BJ (cell line): ENCODE results near the gene PPP1R14C. TPM values are rescaled to one million over a fixed set of nuclear protein-coding genes. Genes with fewer than 3 reads are reported as not detected.

Experiments
- CTCF ChIA-PET: fragments of 350-600 bp; formaldehyde crosslinking; extraction: SDS; loops from one replicate; lab custom pipeline; 2021; ENCODE audit warnings: antibody characterized with exemption, inconsistent platforms; lab: Yijun Ruan, JAX
- POLR2A ChIA-PET: fragments of 300-600 bp; sonication (Branson Sonifier 250); formaldehyde crosslinking; extraction: SDS; loops from one replicate; lab custom pipeline; 2021; ENCODE audit warnings: antibody characterized with exemption; lab: Charles Lee
- DNase-seq: peaks from one replicate; pipeline ENCODE4 v3.0.0-alpha.2; 2011; ENCODE audit warnings: low read depth
- H3K27me3 ChIP-seq: 2 replicates; pipeline ENCODE4 v1.6.0; 2011; ENCODE audit warnings: low read length; ENCODE audit not compliant: control insufficient read depth, insufficient read depth
- H3K36me3 ChIP-seq: 2 replicates; pipeline ENCODE4 v1.5.1; 2011; ENCODE audit warnings: low read length; ENCODE audit not compliant: control insufficient read depth, insufficient read depth
- H3K4me3 ChIP-seq: 2 replicates; pipeline ENCODE4 v1.5.1; 2011; ENCODE audit warnings: low read depth, mild to moderate bottlenecking, control low read depth, low read length
- CTCF ChIP-seq: IDR thresholded peaks from 2 replicates; pipeline ENCODE4 v1.5.1; 2011; ENCODE audit warnings: low read depth, mild to moderate bottlenecking, control low read depth, inconsistent platforms, low read length, moderate library complexity; ENCODE audit not compliant: insufficient read depth
- polyA plus RNA-seq: library from polyadenylated mRNA; depleted of rRNA; stranded (reverse); fragments of >200 nt; gene quantifications from 2 replicates; pipeline ENCODE4 v1.2.3, GENCODE V29; 2011

The PPP1R14C gene
- polyA plus RNA-seq, 1 experiment = 0.05 TPM

GRCh38 chr6:150228072-150228733 is 85.4 kb downstream of the PPP1R14C start:
- Histone ChIP-seq H3K36me3 (no peaks in the 10 kb centered on the region), H3K27me3 (no peaks in the 10 kb centered on the region), H3K4me3 (no peak overlapping the region)
- CTCF ChIA-PET = no interaction called here
- TF ChIP-seq CTCF = no peak
- POLR2A ChIA-PET = no interaction called here
- DNase-seq = no peak

GRCh38 chr6:150229436-150230163 is 86.8 kb downstream of the PPP1R14C start:
- TF ChIP-seq CTCF = no peak
- ChIA-PET CTCF (interaction anchor here (0.9 kb wide), 1 partner anchor 10 kb away, joined by 3 read pairs; no protein-coding TSS in a partner anchor), POLR2A (no interaction called here)
- DNase-seq = no peak
- Histone ChIP-seq H3K36me3 (no peaks in the 10 kb centered on the region), H3K27me3 (no peaks in the 10 kb centered on the region), H3K4me3 (no peak overlapping the region)

GRCh38 chr6:150230164-150230561 is 87.3 kb downstream of the PPP1R14C start:
- Histone ChIP-seq H3K27me3 (no peaks in the 10 kb centered on the region), H3K36me3 (no peaks in the 10 kb centered on the region), H3K4me3 (no peak overlapping the region)
- TF ChIP-seq CTCF = no peak
- POLR2A ChIA-PET = interaction anchor here (0.6 kb wide), 1 partner anchor 18 kb away, joined by 4 read pairs; no protein-coding TSS in a partner anchor
- DNase-seq = no peak
- CTCF ChIA-PET = interaction anchor here (0.9 kb wide), 1 partner anchor 9 kb away, joined by 3 read pairs; no protein-coding TSS in a partner anchor

GRCh38 chr6:150230832-150231524 is 88.1 kb downstream of the PPP1R14C start:
- POLR2A ChIA-PET = interaction anchor here (0.6 kb wide), 1 partner anchor 19 kb away, joined by 4 read pairs; no protein-coding TSS in a partner anchor
- no peak for DNase-seq
- no peak overlapping the region for H3K4me3 ChIP-seq
- CTCF ChIA-PET = no interaction called here
- no peaks in the 10 kb centered on the region for H3K27me3 ChIP-seq
- no peak for TF ChIP-seq CTCF
- no peaks in the 10 kb centered on the region for H3K36me3 ChIP-seq

GRCh38 chr6:150231525-150231850 is 88.6 kb downstream of the PPP1R14C start:
- DNase-seq = no peak
- ChIA-PET CTCF (no interaction called here), POLR2A (no interaction called here)
- Histone ChIP-seq H3K36me3 (no peaks in the 10 kb centered on the region), H3K27me3 (no peaks in the 10 kb centered on the region), H3K4me3 (no peak overlapping the region)
- TF ChIP-seq CTCF = no peak
